GM23338 (cell line): ENCODE measurements around the gene ATF6.

Source experiments
- POLR2AphosphoS5 ChIP-seq: IDR thresholded peaks from 2 replicates; pipeline ENCODE4 v1.6.1; 2016; ENCODE audit warnings: antibody characterized with exemption, low read depth
- TF ChIP-seq, protein P1 (sequence below), 2 experiments: fragments of 200-600 bp in 1 of 2; sonication (generic) in 1 of 2; conservative IDR thresholded peaks; 2 replicates each; pipeline versions ENCODE4 v1.5.1 to v1.6.1; 2016 to 2017; ENCODE audit warnings: antibody characterized with exemption in 2 of 2, low read depth in 2 of 2, mild to moderate bottlenecking in 2 of 2, moderate library complexity in 1 of 2

DNA sequence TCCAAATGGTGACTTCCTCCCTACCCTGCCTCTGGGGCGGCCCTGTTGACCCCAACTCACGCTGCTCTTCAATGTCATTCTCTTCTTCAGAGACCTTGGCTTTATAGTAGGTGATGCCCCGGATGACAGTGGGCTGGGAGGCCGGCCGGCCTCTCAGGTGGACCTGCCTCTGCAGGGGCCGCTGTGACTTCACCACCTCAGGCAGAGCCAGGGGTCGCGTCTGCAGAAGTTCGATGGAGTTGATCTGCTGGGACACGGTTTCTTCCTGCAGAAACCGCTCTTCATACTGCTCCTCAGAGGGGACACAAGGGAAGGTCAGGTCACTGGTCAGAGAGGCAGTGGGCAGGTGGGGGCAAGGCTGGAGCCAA is 233.9 kb downstream of the ATF6 start:
- TF ChIP-seq, protein P1, sequence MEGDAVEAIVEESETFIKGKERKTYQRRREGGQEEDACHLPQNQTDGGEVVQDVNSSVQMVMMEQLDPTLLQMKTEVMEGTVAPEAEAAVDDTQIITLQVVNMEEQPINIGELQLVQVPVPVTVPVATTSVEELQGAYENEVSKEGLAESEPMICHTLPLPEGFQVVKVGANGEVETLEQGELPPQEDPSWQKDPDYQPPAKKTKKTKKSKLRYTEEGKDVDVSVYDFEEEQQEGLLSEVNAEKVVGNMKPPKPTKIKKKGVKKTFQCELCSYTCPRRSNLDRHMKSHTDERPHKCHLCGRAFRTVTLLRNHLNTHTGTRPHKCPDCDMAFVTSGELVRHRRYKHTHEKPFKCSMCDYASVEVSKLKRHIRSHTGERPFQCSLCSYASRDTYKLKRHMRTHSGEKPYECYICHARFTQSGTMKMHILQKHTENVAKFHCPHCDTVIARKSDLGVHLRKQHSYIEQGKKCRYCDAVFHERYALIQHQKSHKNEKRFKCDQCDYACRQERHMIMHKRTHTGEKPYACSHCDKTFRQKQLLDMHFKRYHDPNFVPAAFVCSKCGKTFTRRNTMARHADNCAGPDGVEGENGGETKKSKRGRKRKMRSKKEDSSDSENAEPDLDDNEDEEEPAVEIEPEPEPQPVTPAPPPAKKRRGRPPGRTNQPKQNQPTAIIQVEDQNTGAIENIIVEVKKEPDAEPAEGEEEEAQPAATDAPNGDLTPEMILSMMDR (conservative IDR thresholded peaks at IDR 0.05; ENCODE audit: low read depth in 2 of 2): no peak
- TF ChIP-seq POLR2AphosphoS5: no peak
